NCI-H1930 (cell line): Measurements from ENCODE around the gene PTPRN2.

Experiments used
- DNase-seq, 2 experiments: peaks; one replicate each; lab custom pipeline; 2025; lab: John Stamatoyannopoulos, UW

The PTPRN2 gene

GRCh38 chr7:158087196-158087595 is 500.4 kb downstream of the PTPRN2 start:
- no peak for DNase-seq

DNA sequence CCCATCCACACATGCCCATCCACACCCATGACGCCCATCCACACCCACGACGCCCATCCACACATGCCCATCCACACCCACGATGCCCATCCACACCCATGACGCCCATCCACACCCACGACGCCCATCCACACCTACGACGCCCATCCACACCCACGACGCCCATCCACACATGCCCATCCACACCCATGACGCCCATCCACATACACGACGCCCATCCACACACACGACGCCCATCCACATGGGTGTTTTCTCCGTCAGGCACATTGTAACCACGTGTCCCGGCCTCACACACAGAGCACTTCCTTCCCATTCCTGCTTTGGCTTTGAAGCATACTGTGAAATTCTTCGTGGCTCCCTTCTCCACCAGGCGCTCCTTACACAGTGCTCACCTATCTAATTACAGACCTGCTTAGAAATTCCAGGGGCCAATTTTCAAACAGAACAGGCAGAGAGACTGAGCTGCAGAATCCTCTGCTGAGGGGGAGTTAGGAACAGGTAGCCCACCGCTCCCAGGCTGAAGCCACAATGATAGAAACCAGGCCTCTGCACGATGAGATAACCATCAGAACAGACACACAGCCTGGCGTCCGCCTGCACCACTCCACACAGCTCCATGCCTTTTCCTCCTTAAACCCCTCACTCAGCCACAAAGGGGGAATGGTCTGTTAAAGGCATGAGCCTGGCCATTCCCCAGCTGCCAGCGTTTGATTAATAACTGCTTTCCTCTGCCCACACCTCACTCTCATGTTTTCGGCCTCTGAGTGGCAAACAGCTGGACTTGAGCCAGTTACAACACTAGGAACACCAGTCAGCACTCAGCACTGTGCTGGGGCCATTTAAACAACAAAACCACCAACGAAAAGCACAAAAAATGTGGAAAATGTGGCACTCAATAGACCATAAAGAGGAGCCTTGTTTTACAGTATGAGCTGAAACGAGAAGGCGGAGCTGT is 501.6 kb downstream of the PTPRN2 start:
- DNase-seq = no peak

DNA sequence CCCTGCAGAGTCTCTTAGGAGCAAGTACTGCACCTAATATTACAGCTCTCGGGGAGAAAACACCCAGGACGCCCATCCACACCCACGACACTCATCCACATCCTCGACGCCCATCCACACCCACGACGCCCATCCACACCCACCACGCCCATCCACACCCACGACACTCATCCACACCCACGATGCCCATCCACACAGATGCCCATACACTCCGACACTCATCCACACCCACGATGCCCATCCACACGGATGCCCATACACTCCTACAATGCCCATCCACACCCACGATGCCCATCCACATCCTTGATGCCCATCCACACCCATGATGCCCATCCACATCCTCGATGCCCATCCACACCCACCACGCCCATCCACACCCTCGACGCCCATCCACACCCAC is 503.1 kb downstream of the PTPRN2 start:
- DNase-seq = no peak

GRCh38 chr7:158083526-158084310 is 503.9 kb downstream of the PTPRN2 start:
- DNase-seq = no peak

GRCh38 chr7:158082761-158083160 is 504.9 kb downstream of the PTPRN2 start:
- no peak for DNase-seq

DNA sequence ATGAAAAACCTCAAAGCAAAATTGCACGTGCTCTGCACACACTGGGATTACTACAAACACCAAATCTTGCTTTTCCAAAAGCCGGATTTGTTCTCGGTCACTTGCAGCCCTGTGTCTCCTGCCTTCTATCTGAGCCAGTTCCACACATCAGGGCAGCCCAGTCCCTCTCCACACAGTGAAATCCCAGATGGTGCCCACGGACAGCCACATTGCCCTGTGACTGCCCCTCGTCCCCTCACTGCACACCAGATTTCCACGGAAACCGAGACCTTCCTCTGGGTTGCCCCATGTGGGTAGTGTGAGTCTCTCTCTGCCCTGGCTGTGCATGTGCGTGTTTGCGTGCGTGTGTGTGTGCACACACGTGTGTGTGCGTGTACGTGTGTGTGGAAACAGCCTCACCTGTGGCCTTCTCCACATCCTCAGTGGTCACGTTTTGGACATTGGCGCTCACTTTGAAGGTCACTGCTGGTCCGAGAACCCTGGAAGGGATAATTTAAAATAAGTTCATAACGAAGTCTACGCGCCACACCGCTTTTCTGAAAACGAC is 506.7 kb downstream of the PTPRN2 start:
- no peak for DNase-seq

- no peak for DNase-seq
These were observed 509.4 kb downstream of the PTPRN2 start for GRCh38 chr7:158077934-158078910.

DNA sequence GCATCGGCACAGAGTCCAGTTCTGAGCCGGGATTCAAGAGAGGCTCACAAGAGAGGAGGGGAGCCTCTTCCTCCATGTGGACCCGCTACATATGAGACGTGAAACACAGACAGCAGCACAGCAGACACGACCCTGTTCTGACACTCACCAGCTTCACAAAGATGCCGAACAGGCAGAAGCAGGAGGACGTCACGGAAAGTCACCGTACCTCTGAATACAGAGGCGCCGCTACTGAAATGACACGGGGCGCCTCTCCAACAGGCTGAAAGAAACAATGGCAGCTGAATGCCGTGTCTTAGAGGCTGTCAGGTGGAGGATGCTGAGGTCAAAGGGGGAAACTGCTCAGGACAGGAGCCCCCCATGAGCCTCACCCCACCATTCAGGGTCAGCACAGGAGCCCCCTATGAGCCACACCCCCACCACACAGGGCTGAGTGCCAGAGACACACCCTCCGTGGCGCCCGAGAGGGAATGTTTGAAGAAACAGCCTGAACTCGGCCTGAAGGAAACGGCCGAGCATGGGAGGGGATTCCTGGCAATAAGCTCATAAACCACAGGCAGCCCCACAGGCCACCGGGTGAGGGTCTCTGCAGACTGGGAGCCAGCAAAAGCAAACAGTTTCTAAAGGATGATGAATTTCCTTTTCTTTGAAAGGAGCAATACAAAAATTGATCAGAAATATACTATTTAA is 510.3 kb downstream of the PTPRN2 start:
- DNase-seq = no peak

- DNase-seq = no peak
These were observed 511.0 kb downstream of the PTPRN2 start for GRCh38 chr7:158076656-158077055.

- DNase-seq = no peak
These were observed 511.4 kb downstream of the PTPRN2 start for GRCh38 chr7:158076215-158076614.

DNA sequence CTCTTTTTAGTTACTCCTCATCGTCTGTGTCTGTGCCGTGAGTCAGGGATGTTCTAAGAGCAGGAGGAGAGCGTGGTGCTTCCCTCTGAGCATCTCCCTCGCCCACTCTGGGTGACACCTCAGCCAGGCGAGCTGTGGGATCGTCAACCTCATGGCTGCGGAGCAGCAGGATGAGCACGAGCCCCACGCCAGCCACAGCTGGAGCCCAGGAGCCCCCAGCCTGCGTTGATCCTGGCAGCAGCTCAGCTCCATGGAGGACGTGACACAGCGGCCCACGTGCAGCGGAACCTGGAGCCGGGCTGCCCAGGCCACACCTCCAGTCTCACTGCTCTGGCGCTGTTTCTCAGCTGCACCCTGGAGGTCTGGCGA is 512.0 kb downstream of the PTPRN2 start:
- no peak for DNase-seq

DNA sequence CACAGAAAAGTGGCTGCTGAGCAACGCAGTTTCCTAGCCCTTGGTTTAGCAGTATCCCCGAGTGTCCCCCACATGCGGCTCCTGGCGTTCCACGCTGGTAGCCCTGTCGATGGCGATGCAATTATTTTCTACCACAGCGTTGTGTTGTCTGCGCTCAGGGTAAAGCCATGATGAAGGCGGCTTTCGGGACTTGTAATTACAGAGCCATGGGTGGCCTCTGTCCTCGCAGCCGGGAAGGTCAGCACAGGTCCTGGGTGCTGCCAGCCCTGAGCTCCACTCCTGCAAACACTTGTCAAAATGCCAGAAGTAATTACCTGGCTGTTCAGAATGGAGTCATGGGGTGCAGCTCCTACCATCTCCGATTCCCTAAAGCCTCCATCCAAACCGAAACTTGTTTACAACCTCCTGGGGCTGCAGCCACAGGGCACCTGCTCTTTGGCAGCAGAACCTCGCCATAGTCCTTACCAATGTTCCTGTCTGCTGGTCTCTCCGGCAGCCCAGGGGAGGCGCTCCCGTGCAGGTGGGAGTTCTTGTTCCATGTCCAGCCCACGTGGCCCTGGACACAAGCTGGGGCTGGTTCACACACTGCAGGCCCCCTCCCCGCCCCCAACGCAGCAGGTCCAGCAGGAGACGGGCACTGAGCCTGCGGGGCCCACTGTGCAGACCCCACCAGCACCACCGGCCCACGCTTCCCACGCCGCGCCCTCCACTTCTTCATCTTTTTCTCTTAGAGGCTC is 512.6 kb downstream of the PTPRN2 start:
- no peak for DNase-seq

- DNase-seq = no peak
These were observed 513.5 kb downstream of the PTPRN2 start for GRCh38 chr7:158073845-158074840.

GRCh38 chr7:158072991-158073730 is 514.5 kb downstream of the PTPRN2 start:
- no peak for DNase-seq

GRCh38 chr7:158070222-158070920 is 517.3 kb downstream of the PTPRN2 start:
- DNase-seq = no peak

DNA sequence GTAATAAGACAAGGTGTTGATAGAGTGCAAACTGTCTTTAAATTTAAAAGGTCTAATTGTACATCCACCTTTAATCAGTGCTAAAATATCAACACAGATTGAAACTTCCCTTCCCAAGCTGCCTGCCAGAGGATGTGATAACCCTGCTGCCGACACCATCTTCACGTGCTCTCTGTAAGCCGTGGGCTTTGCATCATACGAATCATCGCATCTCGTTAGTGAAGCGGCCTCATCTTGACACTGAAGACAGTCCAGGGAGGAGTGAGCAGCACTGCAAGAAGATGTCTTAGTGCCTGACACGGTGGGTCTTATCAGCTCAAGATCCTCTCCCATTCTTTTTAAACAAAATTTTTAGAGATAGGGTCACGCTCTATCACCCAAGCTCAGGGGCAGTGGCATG is 518.8 kb downstream of the PTPRN2 start:
- no peak for DNase-seq

DNA sequence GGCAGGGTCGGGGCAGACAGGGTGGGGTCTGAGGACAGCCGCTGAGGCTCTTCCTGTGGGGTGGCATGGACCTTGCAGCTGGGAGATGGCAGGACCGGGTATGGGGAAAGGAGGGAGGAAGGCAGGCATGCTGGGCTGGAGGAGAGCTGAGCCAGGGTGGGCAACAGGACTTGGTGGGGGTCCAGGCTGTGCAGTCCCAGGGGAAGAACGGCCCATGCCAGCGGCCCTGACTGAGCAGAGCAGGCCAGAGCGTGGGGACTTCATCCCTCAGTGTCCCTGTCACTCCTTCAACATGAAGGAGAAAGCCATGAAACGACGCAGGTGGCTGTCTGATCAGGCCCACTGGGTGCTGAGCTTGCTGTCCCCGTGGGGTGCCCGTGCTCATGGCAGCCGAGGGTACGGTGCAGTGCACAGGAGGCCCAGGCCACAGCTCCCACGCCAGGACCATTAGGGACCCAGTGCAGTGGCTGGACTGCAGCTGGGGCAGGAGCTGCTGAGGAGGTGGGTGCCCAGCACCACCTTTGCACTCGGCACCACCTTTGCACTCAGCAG is 519.6 kb downstream of the PTPRN2 start:
- no peak for DNase-seq
